Amniotic stem cell (primary cell): ENCODE results near the gene BOLA2.
"Not testable (repeated sequence)": the region's sequence is repeated elsewhere in the genome, so short reads cannot be mapped to it uniquely, and the experiment has no call there.

Source experiments
- DNase-seq: peaks from one replicate; lab custom pipeline; 2025; lab: John Stamatoyannopoulos, UW

BOLA2 gene

DNA sequence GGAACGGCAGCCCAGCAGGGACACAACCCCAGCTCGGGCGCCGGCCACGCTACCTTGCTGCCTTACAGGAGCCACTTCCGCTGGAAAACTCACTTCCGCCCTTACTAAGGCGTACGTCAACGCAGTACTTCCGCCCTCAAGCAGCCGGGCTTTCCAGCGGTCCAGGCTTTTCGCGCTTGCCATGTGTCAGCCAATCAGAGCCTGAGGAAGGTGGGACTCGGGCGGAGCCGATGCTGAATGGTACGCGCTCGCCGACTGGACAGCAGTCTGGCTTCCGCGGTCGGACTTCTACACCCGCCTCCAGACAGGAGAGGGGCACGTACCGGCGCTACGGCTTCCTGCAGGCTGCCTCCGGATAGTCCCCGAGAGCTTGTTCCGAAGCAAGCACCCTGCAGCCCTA, at the start of gene BOLA2, which contains the start of gene SLX1B:
TSS of gene BOLA2 (minus strand) at position 83 of the 400 bp plus-strand sequence. CDS start 98 bp downstream, outside the sequence.
TSS of gene SLX1B (plus strand) at position 265 of the 400 bp plus-strand sequence.
- DNase-seq, result not testable (repeated sequence)

DNA sequence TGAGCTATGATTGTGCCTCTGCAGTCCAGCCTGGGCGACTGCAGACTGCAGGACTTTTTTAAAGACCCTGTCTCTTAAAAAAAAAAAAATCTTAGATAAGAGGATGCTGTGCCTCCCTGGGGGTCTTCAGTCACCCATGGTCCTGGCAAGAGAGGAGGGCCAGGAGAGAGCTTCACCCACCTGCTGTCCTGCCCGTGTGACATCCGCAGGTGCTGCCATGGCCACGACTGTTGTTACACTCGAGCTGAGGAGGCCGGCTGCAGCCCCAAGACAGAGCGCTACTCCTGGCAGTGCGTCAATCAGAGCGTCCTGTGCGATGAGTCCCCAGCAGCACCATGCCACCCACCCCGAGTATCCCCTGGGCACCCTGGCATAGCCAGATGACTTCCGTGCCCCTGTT, 28.1 kb upstream of the BOLA2 start:
- not testable (repeated sequence) for DNase-seq

GRCh38 chr16:29472065-29472464, 17.9 kb upstream of the BOLA2 start:
- DNase-seq, result not testable (repeated sequence)

GRCh38 chr16:29469660-29470059, 15.5 kb upstream of the BOLA2 start:
- not testable (repeated sequence) for DNase-seq

GRCh38 chr16:29467654-29468366, 13.7 kb upstream of the BOLA2 start:
- DNase-seq, result not testable (repeated sequence)

- DNase-seq, result not testable (repeated sequence)
Measured at GRCh38 chr16:29466904-29467303, 12.8 kb upstream of the BOLA2 start.

- DNase-seq, result not testable (repeated sequence)
Measured at GRCh38 chr16:29465985-29466824, 12.1 kb upstream of the BOLA2 start.

- DNase-seq, result not testable (repeated sequence)
Measured at GRCh38 chr16:29460647-29461030, 6.5 kb upstream of the BOLA2 start.

DNA sequence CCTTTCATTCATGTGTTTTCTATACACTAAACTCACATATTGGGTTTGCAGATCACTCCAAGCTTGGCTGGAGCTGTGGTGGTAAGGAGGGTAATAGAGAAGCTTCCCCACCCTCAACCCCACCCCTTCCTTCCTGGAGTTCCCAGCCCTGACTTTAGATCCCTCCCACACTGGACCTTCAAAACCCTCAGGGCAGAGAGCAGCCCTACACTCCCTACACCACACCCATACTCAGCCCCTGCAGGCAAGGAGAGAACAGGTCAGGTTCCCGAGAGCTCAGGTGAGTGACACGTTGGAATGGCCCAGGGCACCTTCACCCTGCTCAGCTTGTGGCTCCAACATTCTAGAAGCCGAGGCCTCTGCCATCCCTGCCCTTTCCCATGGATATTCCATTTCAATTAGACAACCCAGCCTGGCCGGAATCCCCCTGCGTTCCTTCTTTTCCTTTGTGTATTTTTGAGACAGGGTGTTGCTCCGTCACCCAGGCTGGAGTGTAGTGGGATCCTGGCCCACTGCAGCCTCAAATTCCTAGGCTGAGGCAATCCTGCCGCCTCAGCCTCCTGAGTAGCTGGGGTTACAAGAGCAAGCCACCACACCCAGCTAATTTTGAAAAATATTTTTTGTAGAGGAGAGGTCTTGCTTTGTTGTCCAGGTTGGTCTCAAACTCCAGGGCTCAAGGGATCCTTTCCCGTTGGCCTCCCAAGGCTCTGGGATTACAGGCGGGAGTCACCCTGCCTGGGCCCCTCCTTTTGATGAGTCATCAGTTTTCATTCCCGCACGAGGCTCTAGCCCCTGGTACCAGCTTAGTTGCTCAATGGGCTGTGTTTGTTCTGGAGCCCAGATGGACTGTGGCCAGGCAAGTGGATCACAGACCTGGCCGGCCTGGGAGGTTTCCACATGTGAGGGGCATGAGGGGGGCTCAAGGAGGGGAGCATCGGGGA, 5.8 kb upstream of the BOLA2 start, which contains the start of gene SULT1A4:
TSS of gene SULT1A4 (plus strand) at position 208 of the 941 bp plus-strand sequence. CDS start 1,473 bp downstream, outside the sequence.
- not testable (repeated sequence) for DNase-seq

- DNase-seq, result not testable (repeated sequence)
Measured at GRCh38 chr16:29457660-29458059, 3.5 kb upstream of the BOLA2 start.

GRCh38 chr16:29454828-29455227, 677 bp upstream of the BOLA2 start:
- DNase-seq, result not testable (repeated sequence)

- not testable (repeated sequence) for DNase-seq
Measured at GRCh38 chr16:29453754-29454153, 397 bp downstream of the BOLA2 start.

- DNase-seq, result not testable (repeated sequence)
Measured at GRCh38 chr16:29425390-29425789, 28.8 kb downstream of the BOLA2 start.

DNA sequence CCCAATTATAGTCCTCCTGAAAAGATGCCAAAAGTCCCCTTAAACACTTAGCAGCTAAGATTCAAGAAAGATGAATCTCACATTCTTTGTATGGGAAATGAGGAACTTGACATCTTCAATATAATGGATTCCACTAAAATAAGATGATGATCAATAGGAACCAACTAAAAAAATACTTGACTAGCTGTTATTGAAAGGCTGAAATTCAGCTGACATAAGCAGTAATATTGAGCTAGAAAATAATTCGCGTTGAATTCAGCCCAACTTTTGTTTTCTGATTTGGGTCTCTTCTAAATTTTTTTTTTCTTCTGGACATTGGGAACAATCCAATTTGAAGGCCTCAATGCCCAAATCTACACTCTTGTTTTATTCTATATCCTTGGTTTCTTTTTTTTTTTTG, 30.6 kb downstream of the BOLA2 start:
- DNase-seq, result not testable (repeated sequence)

DNA sequence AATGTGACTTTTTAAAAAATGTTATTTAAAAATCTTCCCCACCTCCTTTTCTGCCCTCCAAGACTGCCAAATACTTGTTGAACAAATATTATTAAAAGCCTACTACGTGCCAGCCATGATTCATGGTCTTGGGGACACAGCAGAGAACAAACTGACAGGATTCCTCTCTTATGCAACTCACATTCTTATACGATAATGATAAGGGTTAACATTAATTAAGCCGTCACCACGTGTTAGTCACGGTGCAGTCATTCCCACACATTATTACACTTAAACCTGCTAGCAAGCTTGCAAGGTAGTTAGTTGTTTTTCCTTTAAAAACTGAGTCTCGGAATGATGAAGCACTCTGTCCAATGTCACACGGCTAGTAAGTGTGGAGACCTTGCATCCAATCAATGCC, 48.9 kb downstream of the BOLA2 start:
- DNase-seq, result not testable (repeated sequence)
